K562 (cell line): ENCODE measurements around the gene NECTIN1. TPM values are rescaled to one million over a fixed set of nuclear protein-coding genes. Genes with fewer than 3 reads are reported as not detected.

Source experiments
- ATAC-seq: fragments of 200-7000 bp; cut with Tn5 transposase; 3 replicates; pipeline ENCODE4 v1.9.1; 2020; ENCODE audit warnings: moderate library complexity
- BruUV-seq: library from RNA; stranded (reverse); fragments of 400-500 nt; replicated peaks from 2 replicates; lab custom pipeline; 2021; lab: Mats Ljungman, UMichigan
- CTCF ChIA-PET: fragments of 300-600 bp; formaldehyde crosslinking; extraction: SDS; loops from one replicate; lab custom pipeline; 2021; ENCODE audit warnings: low intra/inter-chr PET ratio; lab: Yijun Ruan, JAX
- POLR2A ChIA-PET: fragments of 300-600, 350-650 bp; sonication (Branson Sonifier 250); formaldehyde crosslinking; extraction: SDS; loops from one replicate; lab custom pipeline; 2021; ENCODE audit warnings: antibody characterized with exemption, inconsistent platforms; lab: Yijun Ruan, JAX
- DNase-seq, 4 experiments: peaks; one replicate each; pipeline versions ENCODE4 v3.0.0 to v3.0.0-alpha.2; 2011 to 2018; ENCODE audit warnings: low spot score in 3 of 4, mixed read lengths in 3 of 4; ENCODE audit errors: extremely low read depth in 1 of 4
- FAIRE-seq: peaks from 2 replicates; lab custom pipeline; 2011; peaks lifted over from hg19 to GRCh38; lab: Jason Lieb, UNC
- H2AFZ ChIP-seq: 2 replicates; pipeline ENCODE4 v1.6.0; 2011; ENCODE audit warnings: low read depth, low read length, control low read depth, inconsistent platforms
- H3K27ac ChIP-seq: fragments of 200-600 bp; 3 replicates; pipeline ENCODE4 v1.8.0; 2011; ENCODE audit warnings: low read depth, mild to moderate bottlenecking, control low read depth, inconsistent platforms, low read length, moderate library complexity, mixed read lengths; ENCODE audit errors: extremely low read depth
- H3K27me3 ChIP-seq, 2 experiments: fragments of 300-600 bp in 1 of 2; 2 replicates in 1 of 2; 3 replicates in 1 of 2; pipeline versions ENCODE4 v1.6.0 to v1.8.0; 2011; ENCODE audit warnings: inconsistent platforms in 2 of 2, low read length in 2 of 2, mild to moderate bottlenecking in 1 of 2, mixed read lengths in 1 of 2, moderate library complexity in 1 of 2; ENCODE audit not compliant: control insufficient read depth in 2 of 2, insufficient read depth in 2 of 2
- H3K36me3 ChIP-seq: fragments of 300-600 bp; 3 replicates; pipeline ENCODE4 v1.8.0; 2011; ENCODE audit warnings: mild to moderate bottlenecking, low read length, inconsistent platforms; ENCODE audit not compliant: control insufficient read depth, insufficient read depth
- H3K4me1 ChIP-seq, 2 experiments: fragments of 200-600 bp in 1 of 2; replicated peaks in 1 of 2; 2 replicates in 1 of 2; 3 replicates in 1 of 2; pipeline versions ENCODE4 v1.5.1 to v1.8.0; 2011; ENCODE audit warnings: inconsistent platforms in 2 of 2, low read length in 2 of 2, mild to moderate bottlenecking in 1 of 2, mixed read lengths in 1 of 2, moderate library complexity in 1 of 2; ENCODE audit not compliant: control insufficient read depth in 2 of 2, insufficient read depth in 2 of 2
- H3K4me2 ChIP-seq: 2 replicates; pipeline ENCODE4 v1.6.1; 2011; ENCODE audit warnings: low read length, control low read depth, inconsistent platforms, mixed read lengths; ENCODE audit not compliant: insufficient read depth
- H3K4me3 ChIP-seq: fragments of 200-600 bp; sonication (generic), shearing (Covaris generic); 2 replicates; pipeline ENCODE4 v1.5.1; 2016; ENCODE audit warnings: control low read depth, inconsistent platforms
- H3K79me2 ChIP-seq: fragments of 200-600 bp; 3 replicates; pipeline ENCODE4 v1.8.0; 2011; ENCODE audit warnings: low read length, inconsistent platforms; ENCODE audit not compliant: control insufficient read depth, insufficient read depth
- H3K9ac ChIP-seq, 2 experiments: 2 replicates each; pipeline versions ENCODE4 v1.6.0 to v1.6.1; 2011; ENCODE audit warnings: low read depth in 2 of 2, low read length in 2 of 2, control low read depth in 1 of 2, inconsistent platforms in 1 of 2, mild to moderate bottlenecking in 1 of 2, mixed read lengths in 1 of 2; ENCODE audit not compliant: insufficient read depth in 1 of 2
- H3K9me1 ChIP-seq: one replicate; pipeline ENCODE4 v1.6.0; 2011; ENCODE audit warnings: inconsistent platforms, mild to moderate bottlenecking, low read length, moderate library complexity; ENCODE audit not compliant: control insufficient read depth, insufficient read depth
- H3K9me3 ChIP-seq: replicated peaks from 2 replicates; pipeline ENCODE4 v1.5.1; 2011; ENCODE audit warnings: low read depth, low read length, inconsistent platforms; ENCODE audit not compliant: control insufficient read depth, insufficient read depth
- H4K20me1 ChIP-seq: replicated peaks from 2 replicates; pipeline ENCODE4 v1.6.1; 2011; ENCODE audit warnings: low read length, inconsistent platforms, mixed read lengths; ENCODE audit not compliant: control insufficient read depth, insufficient read depth
- BCOR ChIP-seq: fragments of 450-650 bp; IDR thresholded peaks from 2 replicates; pipeline ENCODE4 v1.6.1; 2016
- ELF1 ChIP-seq: fragments of 200-800 bp; sonication (Bioruptor generic); IDR thresholded peaks from 2 replicates; pipeline ENCODE4 v1.6.1; 2016; ENCODE audit warnings: missing genetic modification characterization, missing compliant biosample characterization
- HDAC2 ChIP-seq: fragments of 450-650 bp; IDR thresholded peaks from 2 replicates; pipeline ENCODE4 v1.6.1; 2016; ENCODE audit warnings: mild to moderate bottlenecking
- PPARD ChIP-seq: fragments of 250-450 bp; sonication (Bioruptor Pico); IDR thresholded peaks from 2 replicates; pipeline ENCODE4 v1.8.0; 2022; ENCODE audit warnings: inconsistent platforms, mild to moderate bottlenecking, moderate library complexity
- SMARCC2 ChIP-seq: fragments of 450-650 bp; IDR thresholded peaks from 2 replicates; pipeline ENCODE4 v1.6.1; 2017; ENCODE audit warnings: antibody characterized with exemption, moderate library complexity, mild to moderate bottlenecking, low read depth
- SNRNP70 ChIP-seq: fragments of 200-400 bp; formaldehyde crosslinking; optimal IDR thresholded peaks from 2 replicates; pipeline ENCODE3; 2017; ENCODE audit warnings: low read depth, low read length
- ZNF143 ChIP-seq: sonication (generic); formaldehyde crosslinking; IDR thresholded peaks from 2 replicates; pipeline ENCODE4 v1.9.0; 2022; ENCODE audit warnings: mild to moderate bottlenecking, missing genetic modification reagents
- ZNF224 ChIP-seq: sonication (generic); formaldehyde crosslinking; IDR thresholded peaks from 2 replicates; pipeline ENCODE4 v1.8.0; 2022; ENCODE audit warnings: mild to moderate bottlenecking, missing genetic modification reagents
- ZNF274 ChIP-seq: IDR thresholded peaks from 2 replicates; pipeline ENCODE4 v1.6.1; 2011; ENCODE audit warnings: low read depth, mild to moderate bottlenecking, low read length, moderate library complexity, borderline replicate concordance
- ZNF384 ChIP-seq: IDR thresholded peaks from 2 replicates; pipeline ENCODE4 v1.6.1; 2012; ENCODE audit warnings: low read depth, low read length, improper control_type of control experiment
- WGBS: fragments of 100-300 bp; shearing (Covaris generic); methylation state at CpG from one replicate; pipeline ENCODE4 v1.1.6; 2016; ENCODE audit warnings: low coverage, mixed read lengths; ENCODE audit not compliant: insufficient coverage; ENCODE audit errors: missing lambda C conversion rate; 5-methylcytosine and 5-hydroxymethylcytosine counted together
- in situ Hi-C: fragments of 300-500 bp; cut with MboI; formaldehyde crosslinking; loops from 4 replicates; pipeline ENCODE4 v1.15.0; 2018; ENCODE audit warnings: inconsistent platforms, mixed read lengths
- intact Hi-C: fragments of 100-400 bp; cut with micrococcal nuclease; formaldehyde crosslinking; loops from 2 replicates; pipeline ENCODE4 v1.14.2; 2022
- polyA plus RNA-seq, 8 experiments: library from polyadenylated mRNA; depleted of rRNA in 4 of 8; stranded (reverse) in 5 of 8; unstranded in 3 of 8; fragments of >200 nt; fragmentation: Nextera tagmentation in 2 of 8; fragmentation: Illumina TruSeq in 1 of 8; extraction: Ambion mirVana in 2 of 8; extraction: Trizol in 1 of 8; gene quantifications; 2 replicates each; pipeline versions ENCODE4 v1.2.1 to v1.2.3, GENCODE V29; 2011 to 2014; ENCODE audit warnings: inconsistent platforms in 1 of 8, missing spikeins in 1 of 8
- total RNA-seq, 7 experiments: library from RNA; depleted of rRNA in 6 of 7; stranded (reverse); fragments of >200 nt in 6 of 7; fragmentation: Illumina TruSeq in 2 of 7; extraction: Trizol in 2 of 7; gene quantifications; 2 replicates each; pipeline versions ENCODE4 v1.2.1 to v1.2.3, GENCODE V29; 2011 to 2021; ENCODE audit warnings: low replicate concordance in 1 of 7
- TF ChIP-seq, protein P1 (sequence below): fragments of 450-650 bp; formaldehyde crosslinking; IDR thresholded peaks from 2 replicates; pipeline ENCODE4 v1.4.0; 2020; ENCODE audit warnings: mild to moderate bottlenecking, moderate library complexity
- TF ChIP-seq, protein P2 (sequence below): fragments of 450-650 bp; IDR thresholded peaks from 2 replicates; pipeline ENCODE4 v1.6.1; 2014; ENCODE audit warnings: low read depth, mild to moderate bottlenecking, moderate library complexity, borderline replicate concordance
- TF ChIP-seq, protein P3 (sequence below): sonication (generic); formaldehyde crosslinking; IDR thresholded peaks from 2 replicates; pipeline ENCODE4 v1.8.0; 2022; ENCODE audit warnings: mild to moderate bottlenecking, missing genetic modification reagents

Gene NECTIN1
- total and polyA plus RNA-seq, 9 of the 15 experiments (the other 6 are each of a cell fraction or from before 2014, with no cell fraction given): 0.09 to 0.53 (median 0.23) TPM; not detected in 2

DNA sequence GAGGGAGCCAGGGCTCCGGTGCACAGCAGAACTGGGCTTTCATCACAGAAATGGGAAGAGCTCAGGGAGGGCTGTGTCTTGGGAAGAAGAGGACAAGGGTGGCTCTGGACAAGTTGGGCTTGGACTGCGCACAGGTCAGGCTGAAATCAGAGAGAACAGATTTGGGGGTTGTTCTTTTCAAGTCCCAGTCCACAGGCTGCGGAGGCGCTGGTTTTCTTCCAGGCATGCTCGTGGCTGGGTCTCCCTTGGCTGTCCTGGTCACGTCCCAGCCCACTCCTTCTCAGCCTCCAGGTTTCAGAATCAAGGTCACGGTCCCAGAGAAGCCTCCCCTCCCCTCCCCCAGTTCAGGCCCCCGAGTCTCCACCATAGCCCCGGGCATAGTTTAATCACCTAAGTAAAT is 17.0 kb downstream of the NECTIN1 start:
- POLR2A ChIA-PET: no interaction called here
- in situ Hi-C loops: no loop called here
- CTCF ChIA-PET: no interaction called here
- Histone ChIP-seq H3K9me3 (no peaks in the 10 kb centered on the region), H4K20me1 (peaks cover 14% of the 10 kb centered on the region), H3K4me3 (no peak overlapping the region), H3K36me3 (no peaks in the 10 kb centered on the region), H3K4me1 (no peaks in the 10 kb centered on the region), H2AFZ (no peak overlapping the region), H3K27me3 (peaks cover 0 to 22% of the 10 kb centered on the region in 2 experiments; a peak in 4 of 5 replicates), H3K9ac (no peak overlapping the region), H3K27ac (no peak overlapping the region), H3K9me1 (no peaks in the 10 kb centered on the region), H3K4me2 (no peak overlapping the region), H3K79me2 (no peaks in the 10 kb centered on the region)
- ATAC-seq (no peak), DNase-seq (no peak), FAIRE-seq (no peak)
- 8% methylated on average over 7 of the region's 9 CpGs for WGBS
- no TSS peak for BruUV-seq
- intact Hi-C loops: no loop called here
- TF ChIP-seq ELF1 (no peak), ZNF143 (CRISPR knock-in tag) (no peak), ZNF224 (CRISPR knock-in tag) (no peak), BCOR (no peak), SNRNP70 (no peak), PPARD (CRISPR knock-in tag) (no peak), SMARCC2 (no peak), ZNF384 (no peak), ZNF274 (no peak), HDAC2 (no peak)
- TF ChIP-seq, protein P1, sequence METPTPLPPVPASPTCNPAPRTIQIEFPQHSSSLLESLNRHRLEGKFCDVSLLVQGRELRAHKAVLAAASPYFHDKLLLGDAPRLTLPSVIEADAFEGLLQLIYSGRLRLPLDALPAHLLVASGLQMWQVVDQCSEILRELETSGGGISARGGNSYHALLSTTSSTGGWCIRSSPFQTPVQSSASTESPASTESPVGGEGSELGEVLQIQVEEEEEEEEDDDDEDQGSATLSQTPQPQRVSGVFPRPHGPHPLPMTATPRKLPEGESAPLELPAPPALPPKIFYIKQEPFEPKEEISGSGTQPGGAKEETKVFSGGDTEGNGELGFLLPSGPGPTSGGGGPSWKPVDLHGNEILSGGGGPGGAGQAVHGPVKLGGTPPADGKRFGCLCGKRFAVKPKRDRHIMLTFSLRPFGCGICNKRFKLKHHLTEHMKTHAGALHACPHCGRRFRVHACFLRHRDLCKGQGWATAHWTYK (CRISPR knock-in tag): no peak
- TF ChIP-seq, protein P2, sequence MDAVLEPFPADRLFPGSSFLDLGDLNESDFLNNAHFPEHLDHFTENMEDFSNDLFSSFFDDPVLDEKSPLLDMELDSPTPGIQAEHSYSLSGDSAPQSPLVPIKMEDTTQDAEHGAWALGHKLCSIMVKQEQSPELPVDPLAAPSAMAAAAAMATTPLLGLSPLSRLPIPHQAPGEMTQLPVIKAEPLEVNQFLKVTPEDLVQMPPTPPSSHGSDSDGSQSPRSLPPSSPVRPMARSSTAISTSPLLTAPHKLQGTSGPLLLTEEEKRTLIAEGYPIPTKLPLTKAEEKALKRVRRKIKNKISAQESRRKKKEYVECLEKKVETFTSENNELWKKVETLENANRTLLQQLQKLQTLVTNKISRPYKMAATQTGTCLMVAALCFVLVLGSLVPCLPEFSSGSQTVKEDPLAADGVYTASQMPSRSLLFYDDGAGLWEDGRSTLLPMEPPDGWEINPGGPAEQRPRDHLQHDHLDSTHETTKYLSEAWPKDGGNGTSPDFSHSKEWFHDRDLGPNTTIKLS: no peak
- TF ChIP-seq, protein P3, sequence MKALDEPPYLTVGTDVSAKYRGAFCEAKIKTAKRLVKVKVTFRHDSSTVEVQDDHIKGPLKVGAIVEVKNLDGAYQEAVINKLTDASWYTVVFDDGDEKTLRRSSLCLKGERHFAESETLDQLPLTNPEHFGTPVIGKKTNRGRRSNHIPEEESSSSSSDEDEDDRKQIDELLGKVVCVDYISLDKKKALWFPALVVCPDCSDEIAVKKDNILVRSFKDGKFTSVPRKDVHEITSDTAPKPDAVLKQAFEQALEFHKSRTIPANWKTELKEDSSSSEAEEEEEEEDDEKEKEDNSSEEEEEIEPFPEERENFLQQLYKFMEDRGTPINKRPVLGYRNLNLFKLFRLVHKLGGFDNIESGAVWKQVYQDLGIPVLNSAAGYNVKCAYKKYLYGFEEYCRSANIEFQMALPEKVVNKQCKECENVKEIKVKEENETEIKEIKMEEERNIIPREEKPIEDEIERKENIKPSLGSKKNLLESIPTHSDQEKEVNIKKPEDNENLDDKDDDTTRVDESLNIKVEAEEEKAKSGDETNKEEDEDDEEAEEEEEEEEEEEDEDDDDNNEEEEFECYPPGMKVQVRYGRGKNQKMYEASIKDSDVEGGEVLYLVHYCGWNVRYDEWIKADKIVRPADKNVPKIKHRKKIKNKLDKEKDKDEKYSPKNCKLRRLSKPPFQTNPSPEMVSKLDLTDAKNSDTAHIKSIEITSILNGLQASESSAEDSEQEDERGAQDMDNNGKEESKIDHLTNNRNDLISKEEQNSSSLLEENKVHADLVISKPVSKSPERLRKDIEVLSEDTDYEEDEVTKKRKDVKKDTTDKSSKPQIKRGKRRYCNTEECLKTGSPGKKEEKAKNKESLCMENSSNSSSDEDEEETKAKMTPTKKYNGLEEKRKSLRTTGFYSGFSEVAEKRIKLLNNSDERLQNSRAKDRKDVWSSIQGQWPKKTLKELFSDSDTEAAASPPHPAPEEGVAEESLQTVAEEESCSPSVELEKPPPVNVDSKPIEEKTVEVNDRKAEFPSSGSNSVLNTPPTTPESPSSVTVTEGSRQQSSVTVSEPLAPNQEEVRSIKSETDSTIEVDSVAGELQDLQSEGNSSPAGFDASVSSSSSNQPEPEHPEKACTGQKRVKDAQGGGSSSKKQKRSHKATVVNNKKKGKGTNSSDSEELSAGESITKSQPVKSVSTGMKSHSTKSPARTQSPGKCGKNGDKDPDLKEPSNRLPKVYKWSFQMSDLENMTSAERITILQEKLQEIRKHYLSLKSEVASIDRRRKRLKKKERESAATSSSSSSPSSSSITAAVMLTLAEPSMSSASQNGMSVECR: no peak
